Endodermal cell (in vitro differentiated cells): Measurements from ENCODE around the gene RAVER1. TPM values are rescaled to one million over a fixed set of nuclear protein-coding genes. Genes with fewer than 3 reads are reported as not detected.

Experiments used
- DNase-seq: peaks from one replicate; pipeline ENCODE4 v3.0.0-alpha.2; 2017
- H3K27ac ChIP-seq: 2 replicates; pipeline ENCODE4 v1.5.1; 2013; ENCODE audit warnings: mild to moderate bottlenecking, low read depth, low read length, moderate library complexity
- H3K27me3 ChIP-seq: 2 replicates; pipeline ENCODE4 v1.6.1; 2013; ENCODE audit warnings: mild to moderate bottlenecking, low read length, moderate library complexity; ENCODE audit not compliant: insufficient read depth, control insufficient read depth, poor library complexity, severe bottlenecking
- H3K36me3 ChIP-seq: 2 replicates; pipeline ENCODE4 v1.7.0; 2013; ENCODE audit warnings: mild to moderate bottlenecking, low read length, moderate library complexity; ENCODE audit not compliant: control insufficient read depth, insufficient read depth
- H3K4me1 ChIP-seq: one replicate; pipeline ENCODE4 v1.7.0; 2013; ENCODE audit warnings: low read length; ENCODE audit not compliant: control insufficient read depth, insufficient read depth
- H3K4me3 ChIP-seq: 2 replicates; pipeline ENCODE4 v1.5.1; 2013; ENCODE audit warnings: mild to moderate bottlenecking, low read length, moderate library complexity
- H3K9ac ChIP-seq: 2 replicates; pipeline ENCODE4 v1.6.1; 2013; ENCODE audit warnings: mild to moderate bottlenecking, low read length, moderate library complexity; ENCODE audit not compliant: poor library complexity, severe bottlenecking; ENCODE audit errors: extremely low read depth
- H3K9me3 ChIP-seq: 2 replicates; pipeline ENCODE4 v1.6.1; 2013; ENCODE audit warnings: mild to moderate bottlenecking, low read length, moderate library complexity; ENCODE audit not compliant: control insufficient read depth
- H3K27ac Mint-ChIP-seq: 2 replicates; pipeline ENCODE4 v1.8.0; 2020; ENCODE audit warnings: mixed read lengths
- H3K27me3 Mint-ChIP-seq: 2 replicates; pipeline ENCODE4 v1.8.0; 2021; ENCODE audit warnings: mild to moderate bottlenecking, mixed read lengths; ENCODE audit not compliant: insufficient read depth
- H3K36me3 Mint-ChIP-seq: 2 replicates; pipeline ENCODE4 v1.8.0; 2020; ENCODE audit warnings: low read depth, mixed read lengths
- H3K4me1 Mint-ChIP-seq: 2 replicates; pipeline ENCODE4 v1.8.0; 2020; ENCODE audit warnings: mixed read lengths
- H3K4me3 Mint-ChIP-seq: 2 replicates; pipeline ENCODE4 v1.8.0; 2020; ENCODE audit warnings: mild to moderate bottlenecking, moderate library complexity, mixed read lengths
- H3K9me3 Mint-ChIP-seq: 2 replicates; pipeline ENCODE4 v1.8.0; 2020; ENCODE audit warnings: mild to moderate bottlenecking, mixed read lengths
- CTCF ChIP-seq: fragments of 200-600 bp; sonication (generic); conservative IDR thresholded peaks from 2 replicates; pipeline ENCODE4 v1.5.0; 2021; ENCODE audit warnings: antibody characterized with exemption, mild to moderate bottlenecking
- WGBS, 2 experiments: methylation state at CpG; one replicate each; pipeline versions ENCODE4 v1.1.5 to v1.1.7; 2013; ENCODE audit warnings: missing lambda C conversion rate in 2 of 2, mixed read lengths in 1 of 2; ENCODE audit not compliant: insufficient coverage in 1 of 2, insufficient read length in 1 of 2; 5-methylcytosine and 5-hydroxymethylcytosine counted together
- total RNA-seq, 2 donors: library from RNA; stranded (reverse); fragmentation: NEBNext Ultra II Directional in 1 of 2; extraction: Animal tissue kit (Norgen Biotek cat#: 25700) in 1 of 2; gene quantifications; 2 replicates in 1 of 2; 3 replicates in 1 of 2; pipeline ENCODE4 v1.2.1, GENCODE V29; 2021

Gene RAVER1
- total RNA-seq, 2 donors from 2014 or later: 53.1 to 64.7 TPM

GRCh38 chr19:10353793-10354391 lies 20.6 kb upstream of the RAVER1 start:
- DNase-seq: peak; percentile 99
- 38 to 63% methylated on average over 28 to 32 of the region's 32 CpGs for WGBS, 2 experiments
- peaks cover 17% of the 10 kb centered on the region for H3K36me3 ChIP-seq
- H3K4me3 ChIP-seq: peak overlapping the region; percentile 53
- H3K9ac ChIP-seq: no peak overlapping the region
- Mint-ChIP-seq H3K4me3 (peak overlapping the region; percentile 55), H3K9me3 (no peaks in the 10 kb centered on the region), H3K27ac (peak overlapping the region; percentile 58), H3K36me3 (peaks cover 29% of the 10 kb centered on the region), H3K27me3 (no peaks in the 10 kb centered on the region), H3K4me1 (peaks cover 10% of the 10 kb centered on the region)
- no peaks in the 10 kb centered on the region for H3K9me3 ChIP-seq
- peak overlapping the region; percentile 38 for H3K27ac ChIP-seq
- H3K4me1 ChIP-seq: no peaks in the 10 kb centered on the region
- TF ChIP-seq CTCF: no peak
- no peaks in the 10 kb centered on the region for H3K27me3 ChIP-seq

GRCh38 chr19:10352764-10353671 lies 19.7 kb upstream of the RAVER1 start:
- H3K4me1 ChIP-seq: no peaks in the 10 kb centered on the region
- no peak overlapping the region for H3K9ac ChIP-seq
- H3K36me3 Mint-ChIP-seq: peaks cover 25% of the 10 kb centered on the region
- H3K27me3 Mint-ChIP-seq: no peaks in the 10 kb centered on the region
- WGBS, 2 experiments: 38 to 65% methylated on average over 32 to 63 of the region's 63 CpGs
- H3K4me1 Mint-ChIP-seq: peaks cover 10% of the 10 kb centered on the region
- TF ChIP-seq CTCF: no peak
- H3K9me3 ChIP-seq: no peaks in the 10 kb centered on the region
- peak overlapping the region; percentile 53 for H3K4me3 ChIP-seq
- no peaks in the 10 kb centered on the region for H3K9me3 Mint-ChIP-seq
- peak overlapping the region; percentile 59 for H3K27ac Mint-ChIP-seq
- H3K27me3 ChIP-seq: no peaks in the 10 kb centered on the region
- peak; percentile 96 for DNase-seq
- peak overlapping the region; percentile 55 for H3K4me3 Mint-ChIP-seq
- H3K36me3 ChIP-seq: peaks cover 14% of the 10 kb centered on the region
- peak overlapping the region; percentile 38 for H3K27ac ChIP-seq

- Histone ChIP-seq H3K36me3 (peaks cover 10% of the 10 kb centered on the region), H3K9me3 (no peaks in the 10 kb centered on the region), H3K27ac (no peak overlapping the region), H3K27me3 (no peaks in the 10 kb centered on the region), H3K4me3 (no peak overlapping the region), H3K9ac (no peak overlapping the region), H3K4me1 (no peaks in the 10 kb centered on the region)
- DNase-seq: no peak
- Mint-ChIP-seq H3K27me3 (no peaks in the 10 kb centered on the region), H3K4me1 (no peaks in the 10 kb centered on the region), H3K36me3 (peaks cover 11% of the 10 kb centered on the region), H3K4me3 (no peak overlapping the region), H3K9me3 (no peaks in the 10 kb centered on the region), H3K27ac (no peak overlapping the region)
- TF ChIP-seq CTCF: no peak
- WGBS, 2 experiments: 91 to 92% methylated on average over 9 to 10 of the region's 10 CpGs
Observed at GRCh38 chr19:10346509-10346908, 13.2 kb upstream of the RAVER1 start.
